Right cardiac atrium (tissue), 5 donors: ENCODE data around the gene SMPDL3B. TPM values are rescaled to one million over a fixed set of nuclear protein-coding genes. Genes with fewer than 3 reads are reported as not detected.

Source experiments
- ATAC-seq, 2 donors: fragments of 200-7000 bp; cut with Tn5 transposase; one replicate each; pipeline versions ENCODE4 v1.8.0 to v1.9.1; 2020; ENCODE audit warnings: moderate library complexity in 2 of 2, mild to moderate bottlenecking in 1 of 2
- DNase-seq, 3 donors: peaks; one replicate each; pipeline ENCODE4 v3.0.0-alpha.2; 2020
- H3K27ac ChIP-seq: one replicate; pipeline ENCODE4 v1.5.1; 2013; ENCODE audit warnings: mild to moderate bottlenecking, low read length, control low read depth, moderate library complexity
- H3K27me3 ChIP-seq: one replicate; pipeline ENCODE4 v1.6.1; 2013; ENCODE audit not compliant: control insufficient read depth, insufficient read depth
- H3K4me1 ChIP-seq: one replicate; pipeline ENCODE4 v1.6.1; 2013; ENCODE audit warnings: low read length; ENCODE audit not compliant: control insufficient read depth, insufficient read depth
- H3K4me3 ChIP-seq: one replicate; pipeline ENCODE4 v1.5.1; 2013; ENCODE audit warnings: low read length, control low read depth
- H3K9me3 ChIP-seq: one replicate; pipeline ENCODE4 v1.6.1; 2013; ENCODE audit warnings: low read length; ENCODE audit not compliant: control insufficient read depth
- WGBS: extraction: QIAGEN DNeasy Blood & Tissue Kit; methylation state at CpG from one replicate; pipeline ENCODE4 v1.1.7; 2013; 5-methylcytosine and 5-hydroxymethylcytosine counted together
- intact Hi-C, 4 donors: fragments of 100-400 bp; cut with DNase I; formaldehyde crosslinking; loops; one replicate each; pipeline versions ENCODE4 v1.11.0 to v1.14.0; 2022 to 2023
- polyA plus RNA-seq: library from polyadenylated mRNA; stranded (reverse); fragments of 200-250 nt; gene quantifications from one replicate; pipeline ENCODE4 v1.2.3, GENCODE V29; 2013
- total RNA-seq, 4 donors: library from RNA; stranded (reverse); fragmentation: NEBNext Ultra II Directional; extraction: Animal tissue kit (Norgen Biotek cat#: 25700); gene quantifications; one replicate each; pipeline ENCODE4 v1.2.1, GENCODE V29; 2021
- donor health status: healthy with polysubstance abuse.
- donor health status: DM: no; HTN: yes; CAD: no.
- donor health status: DM: no; HTN: no; CAD: no.
- donor health status: DM: no; HTN: yes; CAD: no; lungs with severe emphysema.
- donor health status: DM: yes; HTN: yes; CAD: no.

The SMPDL3B gene
- total and polyA plus RNA-seq, 5 donors = 0.11 to 2.1 (median 0.32) TPM

GRCh38 chr1:27940870-27941560, 6.2 kb downstream of the SMPDL3B start:
- Histone ChIP-seq H3K4me3 (no peak overlapping the region), H3K27me3 (no peaks in the 10 kb centered on the region), H3K9me3 (no peaks in the 10 kb centered on the region), H3K27ac (no peak overlapping the region), H3K4me1 (no peaks in the 10 kb centered on the region)
- 85% methylated on average over 9 of the region's 9 CpGs for WGBS
- no peak for DNase-seq
- intact Hi-C loops = no loop called here
- no peak for ATAC-seq

- DNase-seq (no peak), ATAC-seq (no peak)
- Histone ChIP-seq H3K4me1 (no peaks in the 10 kb centered on the region), H3K9me3 (no peaks in the 10 kb centered on the region), H3K27me3 (no peaks in the 10 kb centered on the region), H3K4me3 (no peak overlapping the region), H3K27ac (no peak overlapping the region)
- 81% methylated on average over 12 of the region's 12 CpGs for WGBS
- intact Hi-C loops = no loop called here
Observed at GRCh38 chr1:27941671-27942540, 7.1 kb downstream of the SMPDL3B start.

GRCh38 chr1:27945020-27945419, 10.2 kb downstream of the SMPDL3B start:
- Histone ChIP-seq H3K4me1 (no peaks in the 10 kb centered on the region), H3K27me3 (no peaks in the 10 kb centered on the region), H3K4me3 (no peak overlapping the region), H3K27ac (no peak overlapping the region), H3K9me3 (no peaks in the 10 kb centered on the region)
- DNase-seq = no peak
- WGBS = 85% methylated on average over 5 of the region's 5 CpGs
- ATAC-seq = no peak
- intact Hi-C loops = no loop called here

- Histone ChIP-seq H3K4me3 (no peak overlapping the region), H3K9me3 (no peaks in the 10 kb centered on the region), H3K27me3 (no peaks in the 10 kb centered on the region), H3K4me1 (no peaks in the 10 kb centered on the region), H3K27ac (no peak overlapping the region)
- WGBS = 76% methylated on average over 8 of the region's 8 CpGs
- peak in 1 of 2 donors; percentile 22 for ATAC-seq
- peak in 1 of 3 donors; percentile 65 for DNase-seq
- intact Hi-C loops = no loop called here
Observed at GRCh38 chr1:27949027-27949426, 14.2 kb downstream of the SMPDL3B start.

GRCh38 chr1:27951396-27951795, 16.6 kb downstream of the SMPDL3B start:
- no peaks in the 10 kb centered on the region for H3K4me1 ChIP-seq
- H3K4me3 ChIP-seq = no peak overlapping the region
- no peak for ATAC-seq
- intact Hi-C loops = no loop called here
- no peak for DNase-seq
- no peaks in the 10 kb centered on the region for H3K9me3 ChIP-seq
- H3K27ac ChIP-seq = no peak overlapping the region
- 53% methylated on average over 3 of the region's 3 CpGs for WGBS
- H3K27me3 ChIP-seq = no peaks in the 10 kb centered on the region

- no peak for DNase-seq
- WGBS = 55% methylated on average over 3 of the region's 3 CpGs
- no peak overlapping the region for H3K27ac ChIP-seq
- intact Hi-C loops = no loop called here
- ATAC-seq = peak; percentile 25 to 93
- no peaks in the 10 kb centered on the region for H3K27me3 ChIP-seq
- no peaks in the 10 kb centered on the region for H3K9me3 ChIP-seq
- no peaks in the 10 kb centered on the region for H3K4me1 ChIP-seq
- no peak overlapping the region for H3K4me3 ChIP-seq
Observed at GRCh38 chr1:27952147-27952546, 17.3 kb downstream of the SMPDL3B start.

- no peaks in the 10 kb centered on the region for H3K9me3 ChIP-seq
- no peak overlapping the region for H3K27ac ChIP-seq
- WGBS = 90% methylated on average over 10 of the region's 10 CpGs
- H3K27me3 ChIP-seq = no peaks in the 10 kb centered on the region
- H3K4me3 ChIP-seq = no peak overlapping the region
- DNase-seq (no peak), ATAC-seq (no peak)
- H3K4me1 ChIP-seq = no peaks in the 10 kb centered on the region
- intact Hi-C loops = no loop called here
Observed at GRCh38 chr1:27954186-27954585, 19.4 kb downstream of the SMPDL3B start.

- Histone ChIP-seq H3K4me1 (no peaks in the 10 kb centered on the region), H3K4me3 (no peak overlapping the region), H3K27me3 (no peaks in the 10 kb centered on the region), H3K9me3 (no peaks in the 10 kb centered on the region), H3K27ac (no peak overlapping the region)
- WGBS = 82% methylated on average over 6 of the region's 6 CpGs
- intact Hi-C loops = no loop called here
- DNase-seq (no peak), ATAC-seq (no peak)
Observed at GRCh38 chr1:27955076-27955475, 20.3 kb downstream of the SMPDL3B start.

- WGBS = 82% methylated on average over 6 of the region's 6 CpGs
- no peak for DNase-seq
- Histone ChIP-seq H3K4me1 (peaks cover 7% of the 10 kb centered on the region), H3K27ac (no peak overlapping the region), H3K4me3 (no peak overlapping the region), H3K27me3 (no peaks in the 10 kb centered on the region), H3K9me3 (no peaks in the 10 kb centered on the region)
- intact Hi-C loops = no loop called here
- no peak for ATAC-seq
Observed at GRCh38 chr1:27956761-27957160, 22.0 kb downstream of the SMPDL3B start.

GRCh38 chr1:27957655-27958054, 22.9 kb downstream of the SMPDL3B start:
- no peak overlapping the region for H3K4me3 ChIP-seq
- intact Hi-C loops = no loop called here
- no peaks in the 10 kb centered on the region for H3K27me3 ChIP-seq
- no peak for DNase-seq
- WGBS = 94% methylated on average over 5 of the region's 5 CpGs
- ATAC-seq = no peak
- peaks cover 7% of the 10 kb centered on the region for H3K4me1 ChIP-seq
- H3K9me3 ChIP-seq = no peaks in the 10 kb centered on the region
- no peak overlapping the region for H3K27ac ChIP-seq

GRCh38 chr1:27958513-27958912, 23.7 kb downstream of the SMPDL3B start:
- ATAC-seq (no peak), DNase-seq (peak; percentile 30 to 72 (median 65))
- WGBS = 96% methylated on average over 26 of the region's 26 CpGs
- Histone ChIP-seq H3K4me3 (no peak overlapping the region), H3K27ac (no peak overlapping the region), H3K9me3 (no peaks in the 10 kb centered on the region), H3K27me3 (no peaks in the 10 kb centered on the region), H3K4me1 (peaks cover 7% of the 10 kb centered on the region)
- intact Hi-C loops = no loop called here
